HepG2 (cell line): ENCODE results near the gene CISD2. TPM values are rescaled to one million over a fixed set of nuclear protein-coding genes. Genes with fewer than 3 reads are reported as not detected.

ENCODE experiments used
- ATAC-seq: fragments of 200-7000 bp; cut with Tn5 transposase; 3 replicates; pipeline ENCODE4 v1.9.1; 2020; ENCODE audit warnings: mild to moderate bottlenecking, moderate library complexity
- BruUV-seq: library from RNA; stranded (reverse); fragments of 400-500 nt; replicated peaks from 2 replicates; lab custom pipeline; 2021; lab: Mats Ljungman, UMichigan
- CTCF ChIA-PET: fragments of 300-600 bp; formaldehyde crosslinking; extraction: SDS; loops from one replicate; lab custom pipeline; 2021; ENCODE audit warnings: low total read pairs, inconsistent platforms, low intra/inter-chr PET ratio; lab: Yijun Ruan, JAX
- POLR2A ChIA-PET: fragments of 350-600 bp; sonication (Branson Sonifier 250); formaldehyde crosslinking; loops from one replicate; lab custom pipeline; 2020; ENCODE audit warnings: antibody characterized with exemption, inconsistent platforms; lab: Yijun Ruan, JAX
- DNase-seq: peaks from one replicate; pipeline ENCODE4 v3.0.0-alpha.2; 2015; ENCODE audit warnings: low spot score
- FAIRE-seq: peaks from 3 replicates; lab custom pipeline; 2011; peaks lifted over from hg19 to GRCh38; lab: Jason Lieb, UNC
- H2AFZ ChIP-seq: one replicate; pipeline ENCODE4 v1.6.1; 2011; ENCODE audit warnings: low read length, inconsistent platforms
- H3K27ac ChIP-seq: fragments of 300-600 bp; 3 replicates; pipeline ENCODE4 v1.8.0; 2011; ENCODE audit warnings: mixed run types, mild to moderate bottlenecking, mixed read lengths, low read length, inconsistent platforms; ENCODE audit not compliant: insufficient read depth; ENCODE audit errors: extremely low read length
- H3K27me3 ChIP-seq, 2 experiments: fragments of 200-600 bp in 1 of 2; 2 replicates in 1 of 2; 3 replicates in 1 of 2; pipeline versions ENCODE4 v1.6.0 to v1.8.0; 2011; ENCODE audit warnings: low read length in 2 of 2, mild to moderate bottlenecking in 2 of 2, moderate library complexity in 2 of 2, inconsistent platforms in 1 of 2; ENCODE audit not compliant: insufficient read depth in 2 of 2, control insufficient read depth in 1 of 2
- H3K36me3 ChIP-seq, 2 experiments: fragments of 200-600 bp in 1 of 2; replicated peaks in 1 of 2; 2 replicates in 1 of 2; 3 replicates in 1 of 2; pipeline versions ENCODE4 v1.5.1 to v1.8.0; 2011; ENCODE audit warnings: low read length in 2 of 2, inconsistent platforms in 1 of 2; ENCODE audit not compliant: insufficient read depth in 2 of 2, control insufficient read depth in 1 of 2
- H3K4me1 ChIP-seq: 2 replicates; pipeline ENCODE4 v1.5.1; 2012; ENCODE audit warnings: low read length, inconsistent platforms; ENCODE audit not compliant: insufficient read depth
- H3K4me2 ChIP-seq: 2 replicates; pipeline ENCODE4 v1.6.0; 2011; ENCODE audit warnings: low read depth, low read length, inconsistent platforms
- H3K4me3 ChIP-seq, 3 experiments: fragments of 200-600 bp in 1 of 3; sonication (generic), shearing (Covaris generic) in 1 of 3; replicated peaks in 1 of 3; 2 replicates each; pipeline ENCODE4 v1.5.1; 2011 to 2016; ENCODE audit warnings: low read length in 3 of 3, inconsistent platforms in 2 of 3, low read depth in 2 of 3, mild to moderate bottlenecking in 2 of 3, control low read depth in 1 of 3, mixed read lengths in 1 of 3; ENCODE audit not compliant: insufficient read depth in 1 of 3
- H3K79me2 ChIP-seq: one replicate; pipeline ENCODE4 v1.6.1; 2011; ENCODE audit warnings: low read length, inconsistent platforms; ENCODE audit not compliant: insufficient read depth
- H3K9ac ChIP-seq: 2 replicates; pipeline ENCODE4 v1.6.0; 2011; ENCODE audit warnings: mild to moderate bottlenecking, low read depth, low read length, inconsistent platforms; ENCODE audit not compliant: insufficient read depth
- H3K9me3 ChIP-seq: 2 replicates; pipeline ENCODE4 v1.5.1; 2012; ENCODE audit warnings: mild to moderate bottlenecking, low read length
- H4K20me1 ChIP-seq: 2 replicates; pipeline ENCODE4 v1.6.0; 2011; ENCODE audit warnings: inconsistent platforms, mild to moderate bottlenecking, low read length, moderate library complexity; ENCODE audit not compliant: insufficient read depth
- MAFF ChIP-seq: IDR thresholded peaks from 2 replicates; pipeline ENCODE4 v1.6.1; 2011; ENCODE audit warnings: low read depth, low read length, improper control_type of control experiment
- MAFK ChIP-seq, 2 experiments: IDR thresholded peaks in 1 of 2; conservative IDR thresholded peaks in 1 of 2; 2 replicates each; pipeline ENCODE4 v1.6.1; 2011; ENCODE audit warnings: improper control_type of control experiment in 2 of 2, low read length in 2 of 2
- WGBS: methylation state at CpG from one replicate; pipeline ENCODE4 v1.1.6; 2017; ENCODE audit warnings: low lambda C conversion rate; 5-methylcytosine and 5-hydroxymethylcytosine counted together
- in situ Hi-C: cut with HindIII; loops from 2 replicates; pipeline ENCODE4 v1.10.0; 2017; ENCODE audit warnings: low pct_unique_long_range_greater_than_20kb; ENCODE audit not compliant: extremely low pct_ligation_motif_present
- intact Hi-C: fragments of 100-400 bp; cut with micrococcal nuclease; formaldehyde crosslinking; loops from one replicate; pipeline ENCODE4 v1.10.0; 2022; ENCODE audit not compliant: unreplicated experiment
- polyA plus RNA-seq, 8 experiments: library from polyadenylated mRNA; depleted of rRNA in 3 of 8; stranded (reverse) in 7 of 8; unstranded in 1 of 8; fragments of >200 nt; fragmentation: Illumina TruSeq in 4 of 8; extraction: Trizol in 4 of 8; gene quantifications; 2 replicates each; pipeline versions ENCODE4 v1.2.1 to v1.2.3, GENCODE V29; 2011 to 2016; ENCODE audit warnings: low read depth in 4 of 8, missing spikeins in 1 of 8, mixed read lengths in 1 of 8; ENCODE audit not compliant: insufficient read depth in 1 of 8
- total RNA-seq, 5 experiments: library from RNA; depleted of rRNA; stranded (reverse); fragments of >200 nt; fragmentation: Illumina TruSeq; extraction: Trizol; gene quantifications; 2 replicates each; pipeline ENCODE4 v1.2.3, GENCODE V29; 2016; ENCODE audit warnings: low read depth in 1 of 5
- TF ChIP-seq, protein P1 (sequence below): sonication (generic); formaldehyde crosslinking; IDR thresholded peaks from 2 replicates; pipeline ENCODE4 v1.4.0; 2020; ENCODE audit warnings: mild to moderate bottlenecking, missing genetic modification reagents
- TF ChIP-seq, protein P2 (sequence below): sonication (generic); formaldehyde crosslinking; IDR thresholded peaks from 2 replicates; pipeline ENCODE4 v1.4.0; 2020; ENCODE audit warnings: missing genetic modification reagents

Gene CISD2
- total and polyA plus RNA-seq, 2 of the 13 experiments (the other 11 are each of a cell fraction or from before 2014, with no cell fraction given) = 24.5 to 37.7 TPM

DNA sequence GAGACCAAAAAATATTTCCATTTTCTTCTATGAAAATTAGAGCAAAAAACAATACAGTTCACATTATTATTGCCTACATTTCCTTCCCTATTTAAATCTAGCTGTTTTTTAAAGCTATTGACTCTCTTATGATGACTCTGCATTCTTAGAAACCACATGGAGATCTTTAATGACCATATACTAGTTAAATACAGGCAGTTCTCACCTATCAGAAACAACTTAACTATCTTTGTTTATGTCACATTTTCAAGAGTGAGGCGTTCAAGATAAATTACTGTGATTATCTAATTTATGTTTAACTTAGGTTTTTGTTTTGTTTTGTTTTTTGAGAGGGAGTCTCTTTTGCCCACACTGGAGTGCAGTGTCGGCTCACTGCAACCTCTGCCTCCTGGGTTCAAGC is 3.0 kb downstream of the CISD2 start:
- in situ Hi-C loops = no loop called here
- peak; percentile 22 to 67; a peak in 3 of 4 replicates for TF ChIP-seq MAFK (conservative IDR thresholded peaks at IDR 0.05 in 1 of 2, IDR thresholded peaks at IDR 0.05 in 1 of 2; ENCODE audit: low read length in 2 of 2)
- peak; percentile 26; the same call in 1 of the 2 replicates for TF ChIP-seq MAFF
- TF ChIP-seq, protein P1, sequence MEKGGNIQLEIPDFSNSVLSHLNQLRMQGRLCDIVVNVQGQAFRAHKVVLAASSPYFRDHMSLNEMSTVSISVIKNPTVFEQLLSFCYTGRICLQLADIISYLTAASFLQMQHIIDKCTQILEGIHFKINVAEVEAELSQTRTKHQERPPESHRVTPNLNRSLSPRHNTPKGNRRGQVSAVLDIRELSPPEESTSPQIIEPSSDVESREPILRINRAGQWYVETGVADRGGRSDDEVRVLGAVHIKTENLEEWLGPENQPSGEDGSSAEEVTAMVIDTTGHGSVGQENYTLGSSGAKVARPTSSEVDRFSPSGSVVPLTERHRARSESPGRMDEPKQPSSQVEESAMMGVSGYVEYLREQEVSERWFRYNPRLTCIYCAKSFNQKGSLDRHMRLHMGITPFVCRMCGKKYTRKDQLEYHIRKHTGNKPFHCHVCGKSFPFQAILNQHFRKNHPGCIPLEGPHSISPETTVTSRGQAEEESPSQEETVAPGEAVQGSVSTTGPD (CRISPR knock-in tag) = no peak
- TF ChIP-seq, protein P2, sequence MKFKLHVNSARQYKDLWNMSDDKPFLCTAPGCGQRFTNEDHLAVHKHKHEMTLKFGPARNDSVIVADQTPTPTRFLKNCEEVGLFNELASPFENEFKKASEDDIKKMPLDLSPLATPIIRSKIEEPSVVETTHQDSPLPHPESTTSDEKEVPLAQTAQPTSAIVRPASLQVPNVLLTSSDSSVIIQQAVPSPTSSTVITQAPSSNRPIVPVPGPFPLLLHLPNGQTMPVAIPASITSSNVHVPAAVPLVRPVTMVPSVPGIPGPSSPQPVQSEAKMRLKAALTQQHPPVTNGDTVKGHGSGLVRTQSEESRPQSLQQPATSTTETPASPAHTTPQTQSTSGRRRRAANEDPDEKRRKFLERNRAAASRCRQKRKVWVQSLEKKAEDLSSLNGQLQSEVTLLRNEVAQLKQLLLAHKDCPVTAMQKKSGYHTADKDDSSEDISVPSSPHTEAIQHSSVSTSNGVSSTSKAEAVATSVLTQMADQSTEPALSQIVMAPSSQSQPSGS = no peak
- TF ChIP-seq, all 625 proteins: peak for 2
- Histone ChIP-seq H3K79me2 (peaks cover 71% of the 10 kb centered on the region), H3K9ac (no peak overlapping the region), H2AFZ (no peak overlapping the region), H3K4me3 (no peak overlapping the region), H3K9me3 (peaks cover 4% of the 10 kb centered on the region), H3K27me3 (no peaks in the 10 kb centered on the region), H3K36me3 (peaks cover 0 to 5% of the 10 kb centered on the region in 2 experiments; a peak in 2 of 5 replicates), H3K4me1 (peaks cover 42% of the 10 kb centered on the region), H3K4me2 (no peak overlapping the region), H4K20me1 (no peaks in the 10 kb centered on the region), H3K27ac (no peak overlapping the region)
- FAIRE-seq = no peak
- ATAC-seq = no peak
- 97% methylated on average over 2 of the region's 2 CpGs for WGBS
- intact Hi-C loops = no loop called here
- POLR2A ChIA-PET = no interaction called here
- no TSS peak for BruUV-seq
- no peak for DNase-seq
- CTCF ChIA-PET = no interaction called here
